Activated CD4-positive, alpha-beta T cell treated with anti-CD3 and anti-CD28 coated beads, Interleukin-2, amount 10 ng/mL, durations not matched to agents 24 days and 14 days (primary cell): Measurements from ENCODE around the gene MRPL39. TPM values are rescaled to one million over a fixed set of nuclear protein-coding genes. Genes with fewer than 3 reads are reported as not detected.
A peak's percentile ranks its signal among the peaks of the same experiment; 100 is the strongest.

Experiments used
- DNase-seq: peaks from one replicate; pipeline ENCODE4 v3.0.0; 2022
- H3K27ac Mint-ChIP-seq: one replicate; pipeline ENCODE4 v1.8.0; 2022; ENCODE audit warnings: mild to moderate bottlenecking, mixed read lengths
- H3K27me3 Mint-ChIP-seq: one replicate; pipeline ENCODE4 v1.8.0; 2022; ENCODE audit warnings: mixed read lengths
- H3K36me3 Mint-ChIP-seq: one replicate; pipeline ENCODE4 v1.8.0; 2022; ENCODE audit warnings: low read depth, mild to moderate bottlenecking, mixed read lengths
- H3K4me1 Mint-ChIP-seq: one replicate; pipeline ENCODE4 v1.8.0; 2021; ENCODE audit warnings: mixed read lengths
- H3K4me3 Mint-ChIP-seq: one replicate; pipeline ENCODE4 v1.8.0; 2022; ENCODE audit warnings: mild to moderate bottlenecking, moderate library complexity, mixed read lengths
- H3K9me3 Mint-ChIP-seq: one replicate; pipeline ENCODE4 v1.8.0; 2021; ENCODE audit warnings: mixed read lengths
- intact Hi-C: fragments of 100-400 bp; cut with micrococcal nuclease; formaldehyde crosslinking; loops from one replicate; pipeline ENCODE4 v1.15.1; 2023
- total RNA-seq: library from RNA; stranded (reverse); gene quantifications from 2 replicates; pipeline ENCODE4 v1.2.3, GENCODE V29; 2022

MRPL39 gene
- total RNA-seq, 1 donor from 2014 or later = 63.2 TPM

GRCh38 chr21:25558123-25558522 lies 49.2 kb downstream of the MRPL39 start:
- Mint-ChIP-seq H3K4me1 (peaks cover 50% of the 10 kb centered on the region), H3K9me3 (peaks cover 10% of the 10 kb centered on the region), H3K4me3 (no peak overlapping the region), H3K36me3 (peaks cover 20% of the 10 kb centered on the region), H3K27ac (no peak overlapping the region), H3K27me3 (no peaks in the 10 kb centered on the region)
- no peak for DNase-seq
- intact Hi-C loops = no loop called here

DNA sequence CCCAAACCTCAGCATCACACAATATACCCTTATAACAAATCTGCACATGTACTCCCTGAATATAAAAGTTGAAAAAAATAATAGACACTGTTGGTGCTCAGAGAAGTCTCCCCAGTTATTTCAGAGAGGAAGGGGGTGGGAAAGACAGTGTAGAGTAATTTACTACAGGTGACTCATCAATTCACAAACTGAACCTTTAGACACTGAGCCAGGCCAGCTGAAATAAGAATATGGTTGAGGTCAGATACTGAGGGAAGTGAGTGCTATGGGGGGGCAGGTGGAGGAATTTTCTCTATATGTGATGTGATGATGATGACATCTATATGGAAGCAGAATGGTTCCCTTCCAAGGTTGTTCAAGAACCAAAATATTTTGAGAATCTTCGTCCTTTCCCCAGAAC lies 50.1 kb downstream of the MRPL39 start:
- Mint-ChIP-seq H3K4me1 (peaks cover 50% of the 10 kb centered on the region), H3K36me3 (peaks cover 10% of the 10 kb centered on the region), H3K27me3 (no peaks in the 10 kb centered on the region), H3K9me3 (peaks cover 10% of the 10 kb centered on the region), H3K4me3 (no peak overlapping the region), H3K27ac (peak overlapping the region; percentile 50)
- intact Hi-C loops = no loop called here
- no peak for DNase-seq

DNA sequence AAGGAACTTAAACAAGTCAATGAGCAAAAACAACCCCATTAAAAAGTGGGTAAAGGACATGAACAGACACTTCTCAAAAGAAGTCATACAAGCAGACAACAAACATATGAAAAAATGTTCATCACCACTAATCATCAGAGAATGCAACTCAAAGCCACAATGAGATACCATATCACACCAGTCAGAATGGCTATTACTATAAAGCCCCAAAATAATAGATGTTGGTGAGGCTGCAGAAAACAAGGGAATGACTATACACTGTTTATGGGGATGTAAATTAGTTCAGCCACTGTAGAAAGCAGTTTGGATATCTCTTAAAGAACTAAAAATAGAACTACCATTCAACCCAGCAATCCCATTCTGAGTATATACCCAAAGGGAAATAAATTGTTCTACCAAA lies 51.2 kb downstream of the MRPL39 start:
- no peaks in the 10 kb centered on the region for H3K27me3 Mint-ChIP-seq
- H3K4me1 Mint-ChIP-seq = peaks cover 47% of the 10 kb centered on the region
- DNase-seq = no peak
- peaks cover 3% of the 10 kb centered on the region for H3K36me3 Mint-ChIP-seq
- no peak overlapping the region for H3K4me3 Mint-ChIP-seq
- H3K9me3 Mint-ChIP-seq = peaks cover 12% of the 10 kb centered on the region
- peak overlapping the region; percentile 49 for H3K27ac Mint-ChIP-seq
- intact Hi-C loops = loop anchor here (1.0 kb wide), 1 partner anchor 46 kb away; no protein-coding TSS in a partner anchor

- DNase-seq = no peak
- Mint-ChIP-seq H3K27me3 (no peaks in the 10 kb centered on the region), H3K36me3 (peaks cover 3% of the 10 kb centered on the region), H3K27ac (peak overlapping the region; percentile 49), H3K4me3 (no peak overlapping the region), H3K4me1 (peaks cover 44% of the 10 kb centered on the region), H3K9me3 (peaks cover 14% of the 10 kb centered on the region)
- intact Hi-C loops = no loop called here
These were observed 51.8 kb downstream of the MRPL39 start for GRCh38 chr21:25555492-25555891.

GRCh38 chr21:25552856-25553255 lies 54.4 kb downstream of the MRPL39 start:
- DNase-seq = no peak
- H3K9me3 Mint-ChIP-seq = peaks cover 14% of the 10 kb centered on the region
- no peaks in the 10 kb centered on the region for H3K27me3 Mint-ChIP-seq
- H3K4me3 Mint-ChIP-seq = no peak overlapping the region
- intact Hi-C loops = no loop called here
- H3K36me3 Mint-ChIP-seq = peaks cover 3% of the 10 kb centered on the region
- peaks cover 26% of the 10 kb centered on the region for H3K4me1 Mint-ChIP-seq
- no peak overlapping the region for H3K27ac Mint-ChIP-seq

DNA sequence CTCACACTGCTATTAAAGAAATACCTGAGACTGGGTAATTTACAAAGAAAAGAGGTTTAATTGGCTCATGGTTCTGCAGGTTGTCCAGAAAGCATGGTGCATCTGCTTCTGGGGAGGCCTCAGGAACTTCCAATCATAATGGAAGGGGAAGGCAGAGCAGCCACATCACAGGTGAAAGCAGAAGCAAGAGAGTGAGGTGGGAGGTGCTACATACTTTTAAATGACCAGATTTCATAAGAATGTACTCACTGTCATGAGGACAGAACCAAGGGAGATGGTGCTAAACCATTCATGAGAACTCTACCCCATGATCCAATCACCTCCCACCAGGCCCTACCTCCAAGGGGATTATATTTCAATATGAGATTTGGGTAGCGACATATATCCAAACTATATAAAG lies 55.7 kb downstream of the MRPL39 start:
- Mint-ChIP-seq H3K9me3 (peaks cover 15% of the 10 kb centered on the region), H3K27ac (no peak overlapping the region), H3K4me1 (peaks cover 15% of the 10 kb centered on the region), H3K36me3 (peaks cover 5% of the 10 kb centered on the region), H3K4me3 (no peak overlapping the region), H3K27me3 (no peaks in the 10 kb centered on the region)
- no peak for DNase-seq
- intact Hi-C loops = no loop called here

DNA sequence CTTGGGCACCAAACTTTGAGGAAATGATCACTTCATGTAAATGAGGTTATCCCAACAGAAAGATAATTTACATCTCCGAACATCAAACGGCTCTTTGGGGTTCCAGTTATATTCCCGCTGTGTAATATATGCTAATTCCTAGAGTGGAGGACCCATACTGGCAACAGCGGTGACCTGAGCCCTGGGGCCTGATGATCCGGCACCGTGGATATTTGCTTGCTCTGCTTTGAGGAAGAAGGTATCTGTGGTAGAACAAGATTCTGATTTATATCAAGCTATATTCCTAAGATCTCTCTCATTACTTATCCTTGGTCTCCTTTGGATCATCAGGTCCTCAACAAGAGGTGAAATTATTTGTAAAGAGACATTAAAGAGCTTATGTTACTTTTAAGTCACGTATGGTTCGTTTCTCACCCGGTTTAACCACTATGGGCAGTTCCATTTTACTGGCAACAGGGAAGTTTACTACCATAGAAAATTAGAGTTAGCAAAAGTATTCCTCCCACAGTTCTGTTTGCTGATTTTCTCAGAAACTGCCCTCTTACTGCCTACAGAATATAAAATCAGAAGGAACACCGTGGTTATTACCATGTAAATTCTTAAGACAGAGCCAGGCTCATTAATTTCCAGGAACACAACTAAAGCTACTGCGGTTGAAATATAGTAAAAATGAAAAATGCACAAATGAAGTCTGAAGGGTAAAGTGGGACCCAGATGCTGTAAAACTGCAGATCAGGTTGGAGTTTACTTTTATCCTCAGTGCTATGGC lies 56.7 kb downstream of the MRPL39 start:
- intact Hi-C loops = no loop called here
- no peak overlapping the region for H3K27ac Mint-ChIP-seq

DNA sequence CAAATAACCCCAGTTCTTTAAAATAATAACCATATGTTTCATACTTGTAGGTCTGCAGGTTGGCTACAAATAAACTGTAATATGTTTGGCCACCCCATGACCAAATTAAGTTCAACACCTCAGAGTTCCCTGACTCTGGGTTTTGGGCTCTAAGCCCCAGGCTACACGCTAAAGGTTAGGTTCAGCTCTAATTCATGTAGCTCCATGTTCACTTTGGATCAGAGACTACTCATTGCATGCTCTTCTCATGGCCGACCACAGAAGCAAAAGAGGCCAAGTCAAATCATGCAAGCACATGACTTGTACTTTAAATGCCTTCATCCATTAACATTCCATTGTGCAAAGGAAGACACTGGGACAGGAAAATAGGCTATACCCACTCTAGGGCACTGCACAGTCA lies 66.2 kb downstream of the MRPL39 start:
- H3K36me3 Mint-ChIP-seq = peaks cover 5% of the 10 kb centered on the region

More for the DNA sequence above, 56.7 kb downstream of the MRPL39 start:
- DNase-seq = no peak
- peaks cover 6% of the 10 kb centered on the region for H3K4me1 Mint-ChIP-seq
- no peaks in the 10 kb centered on the region for H3K27me3 Mint-ChIP-seq
- H3K36me3 Mint-ChIP-seq = peaks cover 3% of the 10 kb centered on the region
- H3K4me3 Mint-ChIP-seq = no peak overlapping the region
- peaks cover 24% of the 10 kb centered on the region for H3K9me3 Mint-ChIP-seq

DNA sequence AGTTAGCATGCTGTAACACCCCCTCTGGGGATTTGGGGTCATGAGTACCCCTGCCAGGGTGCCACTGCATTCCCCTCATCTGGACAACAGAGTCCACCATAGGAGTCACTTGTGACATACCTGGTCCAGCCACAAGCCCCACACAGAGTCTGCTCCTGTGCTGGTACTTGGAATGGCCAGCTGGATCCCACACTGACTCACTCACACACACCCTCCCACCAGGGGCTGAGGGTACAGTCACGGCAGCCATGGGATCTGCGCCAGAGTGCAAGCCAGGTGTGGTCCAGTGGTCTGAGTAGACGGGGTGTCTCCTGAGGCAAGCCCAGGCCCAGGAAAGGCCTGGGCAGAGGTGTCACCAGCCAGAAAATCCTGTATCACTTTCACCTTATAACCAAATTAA lies 67.7 kb downstream of the MRPL39 start:
- no peak for DNase-seq
- no peaks in the 10 kb centered on the region for H3K27me3 Mint-ChIP-seq
- no peak overlapping the region for H3K4me3 Mint-ChIP-seq
- intact Hi-C loops = no loop called here
- H3K4me1 Mint-ChIP-seq = no peaks in the 10 kb centered on the region
- H3K9me3 Mint-ChIP-seq = peaks cover 8% of the 10 kb centered on the region
- H3K36me3 Mint-ChIP-seq = peaks cover 5% of the 10 kb centered on the region
- no peak overlapping the region for H3K27ac Mint-ChIP-seq

More for the DNA sequence above, 66.2 kb downstream of the MRPL39 start:
- H3K9me3 Mint-ChIP-seq = peaks cover 15% of the 10 kb centered on the region
- H3K4me1 Mint-ChIP-seq = no peaks in the 10 kb centered on the region
- no peaks in the 10 kb centered on the region for H3K27me3 Mint-ChIP-seq
- no peak overlapping the region for H3K4me3 Mint-ChIP-seq
- intact Hi-C loops = no loop called here
- DNase-seq = no peak
- H3K27ac Mint-ChIP-seq = no peak overlapping the region

DNA sequence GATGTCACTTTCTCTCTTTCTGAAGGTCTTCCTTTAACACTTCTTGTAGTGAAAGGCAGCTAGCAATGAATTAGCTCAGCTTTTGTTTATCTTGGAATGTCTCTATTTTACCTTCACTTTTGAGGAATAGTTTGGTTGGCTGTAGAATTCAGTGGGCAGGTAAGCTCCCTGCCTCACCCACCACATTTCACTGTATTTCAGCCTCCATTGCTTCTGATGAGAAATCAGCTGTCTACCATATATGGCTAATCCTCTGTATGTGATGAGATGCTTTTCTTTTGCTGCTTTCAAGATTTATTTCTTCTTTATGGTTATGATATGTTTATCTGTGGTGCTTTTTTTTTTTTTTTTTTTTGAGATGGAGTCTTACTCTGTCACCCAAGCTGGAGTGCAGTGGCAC lies 70.1 kb downstream of the MRPL39 start:
- Mint-ChIP-seq H3K36me3 (peaks cover 5% of the 10 kb centered on the region), H3K9me3 (peaks cover 15% of the 10 kb centered on the region), H3K4me1 (no peaks in the 10 kb centered on the region), H3K27me3 (no peaks in the 10 kb centered on the region), H3K4me3 (no peak overlapping the region), H3K27ac (no peak overlapping the region)
- intact Hi-C loops = no loop called here
- DNase-seq = no peak

DNA sequence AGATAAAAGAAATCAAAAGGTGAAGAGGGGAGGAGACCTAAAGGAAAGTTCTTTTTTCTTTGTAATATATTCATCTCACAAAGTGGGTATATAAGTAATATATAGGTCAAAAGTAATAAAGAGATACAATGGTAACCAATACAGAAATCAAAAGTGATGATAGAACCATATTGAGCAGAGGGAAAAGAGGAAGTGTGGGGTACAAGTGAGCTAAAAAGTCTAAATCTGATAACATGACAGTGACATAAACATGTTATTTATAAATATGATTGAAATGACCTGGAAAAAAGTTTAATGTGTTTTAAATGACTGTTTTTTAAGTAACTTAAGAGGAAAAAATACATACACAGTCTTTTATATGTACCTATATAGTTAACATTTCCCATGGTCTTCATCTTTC lies 70.5 kb downstream of the MRPL39 start:
- no peak for DNase-seq
- Mint-ChIP-seq H3K4me1 (no peaks in the 10 kb centered on the region), H3K9me3 (peaks cover 17% of the 10 kb centered on the region), H3K4me3 (no peak overlapping the region), H3K36me3 (peaks cover 5% of the 10 kb centered on the region), H3K27ac (no peak overlapping the region), H3K27me3 (no peaks in the 10 kb centered on the region)
- intact Hi-C loops = no loop called here

- Mint-ChIP-seq H3K4me3 (no peak overlapping the region), H3K27ac (no peak overlapping the region), H3K9me3 (peaks cover 26% of the 10 kb centered on the region), H3K4me1 (no peaks in the 10 kb centered on the region), H3K27me3 (no peaks in the 10 kb centered on the region), H3K36me3 (peaks cover 5% of the 10 kb centered on the region)
- DNase-seq = peak; percentile 34
- intact Hi-C loops = no loop called here
These were observed 71.4 kb downstream of the MRPL39 start for GRCh38 chr21:25535849-25536248.
